Measurements from ENCODE around the gene HECTD2.

HECTD2 gene

GRCh38 chr10:91464500-91464899 is 54.4 kb downstream of the HECTD2 start:
- no peaks in the 10 kb centered on the region for H3K4me1 ChIP-seq (ENCODE audit: insufficient read depth, low read length)
- peaks cover 80% of the 10 kb centered on the region for H3K36me3 ChIP-seq (ENCODE audit: insufficient read depth, low read length)
- H3K9me3 ChIP-seq (ENCODE audit: low read length) = peaks cover 33% of the 10 kb centered on the region

GRCh38 chr10:91465261-91465660 is 55.1 kb downstream of the HECTD2 start:
- Histone ChIP-seq H3K9me3 (ENCODE audit: low read length) (peaks cover 36% of the 10 kb centered on the region), H3K4me1 (ENCODE audit: insufficient read depth, low read length) (no peaks in the 10 kb centered on the region)

More at GRCh38 chr10:91464500-91464899, 54.4 kb downstream of the HECTD2 start:
- Histone ChIP-seq H3K4me3 (ENCODE audit: low read length) (no peak overlapping the region), H3K27me3 (ENCODE audit: insufficient read depth, low read length) (no peaks in the 10 kb centered on the region), H2AFZ (ENCODE audit: low read depth, low read length) (no peak overlapping the region)

GRCh38 chr10:91467114-91467513 is 57.0 kb downstream of the HECTD2 start:
- Histone ChIP-seq H3K9me3 (ENCODE audit: low read length) (peaks cover 36% of the 10 kb centered on the region), H2AFZ (ENCODE audit: low read depth, low read length) (no peak overlapping the region), H3K4me1 (ENCODE audit: insufficient read depth, low read length) (no peaks in the 10 kb centered on the region), H3K27me3 (ENCODE audit: insufficient read depth, low read length) (no peaks in the 10 kb centered on the region), H3K36me3 (ENCODE audit: insufficient read depth, low read length) (peaks cover 57% of the 10 kb centered on the region), H3K4me3 (ENCODE audit: low read length) (no peak overlapping the region)

More at GRCh38 chr10:91465261-91465660, 55.1 kb downstream of the HECTD2 start:
- H3K27me3 ChIP-seq (ENCODE audit: insufficient read depth, low read length) = no peaks in the 10 kb centered on the region
- peaks cover 73% of the 10 kb centered on the region for H3K36me3 ChIP-seq (ENCODE audit: insufficient read depth, low read length)
- no peak overlapping the region for H2AFZ ChIP-seq (ENCODE audit: low read depth, low read length)
- no peak overlapping the region for H3K4me3 ChIP-seq (ENCODE audit: low read length)

GRCh38 chr10:91471602-91472001 is 61.5 kb downstream of the HECTD2 start:
- Histone ChIP-seq H3K9me3 (ENCODE audit: low read length) (peaks cover 29% of the 10 kb centered on the region), H3K27me3 (ENCODE audit: insufficient read depth, low read length) (no peaks in the 10 kb centered on the region), H3K36me3 (ENCODE audit: insufficient read depth, low read length) (peaks cover 20% of the 10 kb centered on the region), H2AFZ (ENCODE audit: low read depth, low read length) (no peak overlapping the region), H3K4me1 (ENCODE audit: insufficient read depth, low read length) (no peaks in the 10 kb centered on the region), H3K4me3 (ENCODE audit: low read length) (no peak overlapping the region)

GRCh38 chr10:91472911-91473310 is 62.8 kb downstream of the HECTD2 start:
- no peaks in the 10 kb centered on the region for H3K4me1 ChIP-seq (ENCODE audit: insufficient read depth, low read length)
- H3K27me3 ChIP-seq (ENCODE audit: insufficient read depth, low read length) = no peaks in the 10 kb centered on the region
- H2AFZ ChIP-seq (ENCODE audit: low read depth, low read length) = no peak overlapping the region
- no peak overlapping the region for H3K4me3 ChIP-seq (ENCODE audit: low read length)
- peaks cover 17% of the 10 kb centered on the region for H3K9me3 ChIP-seq (ENCODE audit: low read length)
- peaks cover 11% of the 10 kb centered on the region for H3K36me3 ChIP-seq (ENCODE audit: insufficient read depth, low read length)

GRCh38 chr10:91474009-91474408 is 63.9 kb downstream of the HECTD2 start:
- no peaks in the 10 kb centered on the region for H3K4me1 ChIP-seq (ENCODE audit: insufficient read depth, low read length)
- no peaks in the 10 kb centered on the region for H3K27me3 ChIP-seq (ENCODE audit: insufficient read depth, low read length)
- H3K9me3 ChIP-seq (ENCODE audit: low read length) = peaks cover 15% of the 10 kb centered on the region
- no peak overlapping the region for H3K4me3 ChIP-seq (ENCODE audit: low read length)
- peaks cover 14% of the 10 kb centered on the region for H3K36me3 ChIP-seq (ENCODE audit: insufficient read depth, low read length)
- H2AFZ ChIP-seq (ENCODE audit: low read depth, low read length) = no peak overlapping the region

GRCh38 chr10:91477236-91477635 is 67.1 kb downstream of the HECTD2 start:
- H3K27me3 ChIP-seq (ENCODE audit: insufficient read depth, low read length) = no peaks in the 10 kb centered on the region
- no peak overlapping the region for H2AFZ ChIP-seq (ENCODE audit: low read depth, low read length)
- no peaks in the 10 kb centered on the region for H3K4me1 ChIP-seq (ENCODE audit: insufficient read depth, low read length)
- no peak overlapping the region for H3K4me3 ChIP-seq (ENCODE audit: low read length)
- H3K36me3 ChIP-seq (ENCODE audit: insufficient read depth, low read length) = peaks cover 35% of the 10 kb centered on the region
- peaks cover 7% of the 10 kb centered on the region for H3K9me3 ChIP-seq (ENCODE audit: low read length)

- Histone ChIP-seq H3K4me3 (ENCODE audit: low read length) (no peak overlapping the region), H3K9me3 (ENCODE audit: low read length) (peaks cover 7% of the 10 kb centered on the region), H2AFZ (ENCODE audit: low read depth, low read length) (no peak overlapping the region), H3K36me3 (ENCODE audit: insufficient read depth, low read length) (peaks cover 48% of the 10 kb centered on the region), H3K27me3 (ENCODE audit: insufficient read depth, low read length) (no peaks in the 10 kb centered on the region), H3K4me1 (ENCODE audit: insufficient read depth, low read length) (no peaks in the 10 kb centered on the region)
Observed at GRCh38 chr10:91479583-91479982, 69.4 kb downstream of the HECTD2 start.

- Histone ChIP-seq H3K9me3 (ENCODE audit: low read length) (no peaks in the 10 kb centered on the region), H2AFZ (ENCODE audit: low read depth, low read length) (no peak overlapping the region), H3K27me3 (ENCODE audit: insufficient read depth, low read length) (no peaks in the 10 kb centered on the region), H3K4me1 (ENCODE audit: insufficient read depth, low read length) (no peaks in the 10 kb centered on the region), H3K4me3 (ENCODE audit: low read length) (no peak overlapping the region), H3K36me3 (ENCODE audit: insufficient read depth, low read length) (peaks cover 56% of the 10 kb centered on the region)
Observed at GRCh38 chr10:91487911-91488582, 77.9 kb downstream of the HECTD2 start.

- no peak overlapping the region for H2AFZ ChIP-seq (ENCODE audit: low read depth, low read length)
- no peaks in the 10 kb centered on the region for H3K4me1 ChIP-seq (ENCODE audit: insufficient read depth, low read length)
- peaks cover 26% of the 10 kb centered on the region for H3K36me3 ChIP-seq (ENCODE audit: insufficient read depth, low read length)
- H3K9me3 ChIP-seq (ENCODE audit: low read length) = no peaks in the 10 kb centered on the region
- no peaks in the 10 kb centered on the region for H3K27me3 ChIP-seq (ENCODE audit: insufficient read depth, low read length)
- H3K4me3 ChIP-seq (ENCODE audit: low read length) = no peak overlapping the region
Observed at GRCh38 chr10:91493313-91493712, 83.2 kb downstream of the HECTD2 start.

GRCh38 chr10:91495402-91495801 is 85.3 kb downstream of the HECTD2 start:
- no peaks in the 10 kb centered on the region for H3K9me3 ChIP-seq (ENCODE audit: low read length)
- no peak overlapping the region for H3K4me3 ChIP-seq (ENCODE audit: low read length)
- no peaks in the 10 kb centered on the region for H3K27me3 ChIP-seq (ENCODE audit: insufficient read depth, low read length)
- H3K4me1 ChIP-seq (ENCODE audit: insufficient read depth, low read length) = no peaks in the 10 kb centered on the region
- no peak overlapping the region for H2AFZ ChIP-seq (ENCODE audit: low read depth, low read length)
- H3K36me3 ChIP-seq (ENCODE audit: insufficient read depth, low read length) = peaks cover 29% of the 10 kb centered on the region

GRCh38 chr10:91496016-91496415 is 85.9 kb downstream of the HECTD2 start:
- H3K4me3 ChIP-seq (ENCODE audit: low read length) = no peak overlapping the region
- H3K4me1 ChIP-seq (ENCODE audit: insufficient read depth, low read length) = no peaks in the 10 kb centered on the region
- H2AFZ ChIP-seq (ENCODE audit: low read depth, low read length) = no peak overlapping the region
- H3K27me3 ChIP-seq (ENCODE audit: insufficient read depth, low read length) = no peaks in the 10 kb centered on the region
- no peaks in the 10 kb centered on the region for H3K9me3 ChIP-seq (ENCODE audit: low read length)
- H3K36me3 ChIP-seq (ENCODE audit: insufficient read depth, low read length) = peaks cover 33% of the 10 kb centered on the region

- Histone ChIP-seq H3K9me3 (ENCODE audit: low read length) (no peaks in the 10 kb centered on the region), H3K27me3 (ENCODE audit: insufficient read depth, low read length) (no peaks in the 10 kb centered on the region), H2AFZ (ENCODE audit: low read depth, low read length) (no peak overlapping the region), H3K4me3 (ENCODE audit: low read length) (no peak overlapping the region), H3K4me1 (ENCODE audit: insufficient read depth, low read length) (no peaks in the 10 kb centered on the region), H3K36me3 (ENCODE audit: insufficient read depth, low read length) (peaks cover 47% of the 10 kb centered on the region)
Observed at GRCh38 chr10:91511549-91512330, 101.6 kb downstream of the HECTD2 start.
